ENCODE measurements around the gene ATP1A1.

The ATP1A1 gene

DNA sequence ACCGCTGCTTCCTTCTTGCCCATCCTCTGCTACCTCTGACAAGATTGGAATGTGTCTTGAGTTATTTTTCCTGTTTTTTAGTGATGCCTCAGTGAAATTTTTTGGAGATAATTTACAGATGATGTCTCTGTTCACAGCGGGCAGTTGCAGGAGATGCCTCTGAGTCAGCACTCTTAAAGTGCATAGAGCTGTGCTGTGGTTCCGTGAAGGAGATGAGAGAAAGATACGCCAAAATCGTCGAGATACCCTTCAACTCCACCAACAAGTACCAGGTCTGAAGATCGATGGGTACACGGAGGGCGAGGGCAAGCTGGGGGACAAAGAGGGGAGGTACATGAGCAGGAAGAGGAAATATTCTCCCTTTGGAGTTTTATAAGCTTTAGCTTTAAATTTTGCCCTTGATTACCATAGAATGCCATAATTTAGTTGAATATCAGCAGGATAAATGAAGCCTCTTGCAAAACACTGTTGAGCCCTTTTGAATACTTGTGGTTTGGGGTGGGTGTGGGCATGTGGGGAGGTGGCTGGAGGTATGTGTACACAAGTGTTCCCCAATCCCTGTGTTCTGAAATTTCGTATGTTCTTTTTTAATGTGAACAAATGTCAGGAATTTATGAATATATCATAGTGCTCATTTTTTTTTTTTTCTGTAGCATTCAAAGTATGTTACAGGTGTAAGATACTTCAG, 19.8 kb downstream of the ATP1A1 start:
- DNase-seq = no peak

DNA sequence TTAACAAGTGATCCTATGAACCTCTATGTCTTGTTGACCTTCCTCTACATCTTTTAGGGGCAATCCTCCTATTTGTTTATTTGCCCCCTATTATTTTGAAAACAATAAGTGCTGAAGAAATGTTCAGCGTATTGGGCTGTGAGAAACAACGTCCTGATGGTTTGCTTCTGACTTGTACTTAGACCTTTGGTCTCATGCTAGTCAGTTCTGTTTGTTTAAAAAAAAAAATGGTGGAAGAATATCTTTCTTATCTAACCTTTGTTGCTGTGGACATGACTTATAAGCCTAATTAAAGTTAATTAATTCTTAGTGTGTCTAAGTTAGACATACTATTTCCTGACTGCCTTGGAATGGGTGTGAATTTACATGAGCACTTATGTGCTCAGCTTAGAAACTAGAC, 20.7 kb downstream of the ATP1A1 start:
- no peak for DNase-seq

- no peak for DNase-seq
Measured at GRCh38 chr1:116394270-116394669, 21.2 kb downstream of the ATP1A1 start.

DNA sequence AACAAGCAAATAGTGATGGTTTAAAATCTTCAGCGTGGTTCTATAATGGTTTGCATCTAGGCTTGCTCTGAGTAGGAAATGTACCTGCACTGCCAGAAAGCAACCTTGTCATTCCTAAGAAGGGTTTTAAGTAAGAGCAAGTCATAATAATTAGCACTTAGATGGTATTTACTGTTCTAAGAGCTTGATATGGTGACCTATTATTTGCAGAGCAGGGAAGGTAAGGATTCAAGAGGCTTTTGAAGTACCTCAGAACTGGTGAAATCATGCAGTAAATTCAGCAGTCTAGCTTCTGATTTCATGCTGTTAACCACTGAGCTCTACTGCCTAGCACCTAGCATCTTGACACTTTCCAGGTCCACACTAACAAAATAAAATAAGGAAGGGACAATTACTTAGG, 23.7 kb downstream of the ATP1A1 start:
- DNase-seq = no peak

DNA sequence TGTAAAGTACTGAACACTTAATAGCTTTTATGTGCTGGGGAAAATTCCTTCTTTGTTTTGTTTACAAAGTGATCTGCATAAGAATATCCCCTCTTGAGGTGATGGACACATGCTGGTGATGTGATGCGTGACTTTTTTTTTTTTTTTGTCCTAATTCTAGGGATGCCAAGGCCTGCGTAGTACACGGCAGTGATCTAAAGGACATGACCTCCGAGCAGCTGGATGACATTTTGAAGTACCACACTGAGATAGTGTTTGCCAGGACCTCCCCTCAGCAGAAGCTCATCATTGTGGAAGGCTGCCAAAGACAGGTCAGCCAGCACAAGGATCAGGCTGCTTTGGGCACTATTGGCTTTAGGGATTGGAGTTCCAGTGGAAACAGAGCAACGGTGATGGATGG, 24.7 kb downstream of the ATP1A1 start:
- no peak for DNase-seq

DNA sequence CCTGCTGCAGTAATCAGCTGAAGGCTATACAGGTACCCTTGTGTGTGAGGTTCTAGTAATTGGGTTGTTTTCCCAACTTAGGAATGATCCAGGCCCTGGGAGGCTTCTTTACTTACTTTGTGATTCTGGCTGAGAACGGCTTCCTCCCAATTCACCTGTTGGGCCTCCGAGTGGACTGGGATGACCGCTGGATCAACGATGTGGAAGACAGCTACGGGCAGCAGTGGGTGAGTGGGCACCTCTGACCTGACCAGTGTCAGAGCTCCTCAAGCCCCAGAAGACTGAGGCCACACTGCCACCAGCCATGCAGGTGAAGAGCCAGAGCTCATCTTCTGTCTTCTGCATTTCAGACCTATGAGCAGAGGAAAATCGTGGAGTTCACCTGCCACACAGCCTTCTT, 27.7 kb downstream of the ATP1A1 start:
- no peak for DNase-seq

GRCh38 chr1:116401646-116402176, 28.7 kb downstream of the ATP1A1 start:
- DNase-seq = no peak

GRCh38 chr1:116402333-116402732, 29.3 kb downstream of the ATP1A1 start:
- DNase-seq = no peak

- DNase-seq = no peak
Measured at GRCh38 chr1:116403496-116404136, 30.6 kb downstream of the ATP1A1 start.

- DNase-seq = no peak
Measured at GRCh38 chr1:116404699-116405098, 31.7 kb downstream of the ATP1A1 start.

- no peak for DNase-seq
Measured at GRCh38 chr1:116405241-116406135, 32.4 kb downstream of the ATP1A1 start.

- DNase-seq = no peak
Measured at GRCh38 chr1:116407033-116407432, 34.0 kb downstream of the ATP1A1 start.

GRCh38 chr1:116408193-116408592, 35.1 kb downstream of the ATP1A1 start:
- DNase-seq = no peak

DNA sequence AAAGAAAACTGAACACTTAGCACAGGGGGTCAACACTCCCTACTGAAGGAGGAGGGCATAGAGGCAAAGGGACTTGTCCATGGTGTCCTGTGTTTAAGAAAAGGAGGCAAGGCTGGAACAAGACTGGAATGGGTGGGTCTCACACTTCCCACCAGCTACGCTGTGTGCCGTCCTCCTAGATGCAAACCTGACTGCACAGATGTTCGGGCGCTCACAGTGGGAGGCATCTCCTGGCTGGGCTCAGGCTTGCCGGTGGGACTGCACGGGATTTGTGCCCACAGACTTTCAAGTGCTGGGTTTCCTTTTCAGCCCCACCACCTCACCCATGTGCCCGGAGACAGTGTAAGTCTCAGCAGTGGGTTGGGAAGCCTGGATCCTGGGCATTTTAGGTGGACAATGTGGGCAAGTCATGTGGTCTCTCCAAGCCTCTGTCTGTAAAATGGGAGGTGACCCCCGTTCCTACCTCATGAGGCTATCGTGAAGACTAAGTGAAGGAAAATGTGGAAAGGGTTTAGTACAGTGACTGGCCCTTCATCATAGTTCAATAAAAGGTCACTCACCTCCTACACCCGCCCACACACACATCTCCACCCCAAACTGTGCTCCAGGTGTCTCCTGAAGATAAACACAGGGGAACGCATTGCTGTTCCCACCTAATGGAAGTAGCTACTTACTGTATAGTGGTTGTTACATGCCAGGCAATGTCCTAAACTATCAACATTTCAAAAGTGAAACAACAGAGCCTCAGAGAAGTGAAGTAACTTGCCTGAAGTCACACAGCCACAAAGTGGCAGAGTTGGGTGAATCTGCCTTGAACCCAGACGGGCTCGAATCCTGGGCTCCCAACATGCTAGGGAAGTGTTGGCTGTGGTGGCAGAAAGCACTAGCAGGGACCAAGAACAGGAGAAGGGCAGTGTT, 36.0 kb downstream of the ATP1A1 start:
- DNase-seq = no peak

GRCh38 chr1:116409751-116410191, 36.7 kb downstream of the ATP1A1 start:
- DNase-seq = no peak

GRCh38 chr1:116411784-116412479, 38.9 kb downstream of the ATP1A1 start:
- no peak for DNase-seq

- no peak for DNase-seq
Measured at GRCh38 chr1:116412480-116412798, 39.4 kb downstream of the ATP1A1 start.

DNA sequence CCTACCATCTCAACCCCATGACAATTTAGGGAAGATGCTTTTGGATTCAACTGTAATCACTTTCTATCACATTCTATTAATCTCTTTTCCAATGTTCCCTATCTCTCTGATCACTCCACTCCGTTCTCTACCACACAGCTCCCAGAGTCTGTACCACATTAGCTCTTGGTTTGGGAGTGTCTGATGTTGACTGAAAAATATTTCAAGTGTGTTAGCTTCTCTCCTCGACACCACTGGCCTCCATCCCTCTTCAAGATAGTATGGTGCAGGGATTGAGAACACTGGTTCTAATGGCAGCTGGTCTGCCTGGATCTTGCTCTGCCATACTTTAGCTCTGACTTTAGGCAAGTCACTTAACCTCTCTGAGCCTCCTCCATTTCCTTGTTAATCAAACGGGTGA, 39.9 kb downstream of the ATP1A1 start:
- DNase-seq = no peak

GRCh38 chr1:116413414-116413813, 40.4 kb downstream of the ATP1A1 start:
- DNase-seq = no peak

GRCh38 chr1:116414364-116414763, 41.3 kb downstream of the ATP1A1 start:
- DNase-seq = no peak

DNA sequence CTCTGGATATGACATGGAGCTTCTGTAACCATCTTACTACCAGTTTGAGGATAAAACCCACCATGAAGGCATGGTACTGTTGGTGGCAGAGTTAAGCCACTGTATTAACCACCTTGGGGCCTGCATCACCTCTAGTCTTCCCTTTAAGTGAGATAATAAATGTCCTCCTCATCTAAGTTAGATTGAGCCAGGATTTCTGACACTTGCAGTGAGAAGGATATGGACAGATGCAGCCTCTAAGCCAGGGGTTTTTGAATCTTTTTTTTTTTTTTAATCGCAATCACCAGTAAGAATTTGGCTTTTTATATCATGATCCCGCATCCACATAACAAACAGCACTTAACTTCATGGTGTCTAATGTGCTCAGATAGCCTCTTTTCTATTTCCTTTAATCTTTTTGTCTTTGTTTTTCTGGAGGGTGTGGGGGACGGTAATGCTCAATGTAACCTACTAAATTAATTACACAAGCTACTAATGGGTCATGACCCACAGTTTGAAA, 42.2 kb downstream of the ATP1A1 start:
- no peak for DNase-seq
